ENCODE results near the gene GTF3C4.

- TF ChIP-seq, protein P1, sequence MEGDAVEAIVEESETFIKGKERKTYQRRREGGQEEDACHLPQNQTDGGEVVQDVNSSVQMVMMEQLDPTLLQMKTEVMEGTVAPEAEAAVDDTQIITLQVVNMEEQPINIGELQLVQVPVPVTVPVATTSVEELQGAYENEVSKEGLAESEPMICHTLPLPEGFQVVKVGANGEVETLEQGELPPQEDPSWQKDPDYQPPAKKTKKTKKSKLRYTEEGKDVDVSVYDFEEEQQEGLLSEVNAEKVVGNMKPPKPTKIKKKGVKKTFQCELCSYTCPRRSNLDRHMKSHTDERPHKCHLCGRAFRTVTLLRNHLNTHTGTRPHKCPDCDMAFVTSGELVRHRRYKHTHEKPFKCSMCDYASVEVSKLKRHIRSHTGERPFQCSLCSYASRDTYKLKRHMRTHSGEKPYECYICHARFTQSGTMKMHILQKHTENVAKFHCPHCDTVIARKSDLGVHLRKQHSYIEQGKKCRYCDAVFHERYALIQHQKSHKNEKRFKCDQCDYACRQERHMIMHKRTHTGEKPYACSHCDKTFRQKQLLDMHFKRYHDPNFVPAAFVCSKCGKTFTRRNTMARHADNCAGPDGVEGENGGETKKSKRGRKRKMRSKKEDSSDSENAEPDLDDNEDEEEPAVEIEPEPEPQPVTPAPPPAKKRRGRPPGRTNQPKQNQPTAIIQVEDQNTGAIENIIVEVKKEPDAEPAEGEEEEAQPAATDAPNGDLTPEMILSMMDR (conservative IDR thresholded peaks at IDR 0.05; ENCODE audit: low read depth, low read length) = no peak
- TF ChIP-seq EZH2 (IDR thresholded peaks at IDR 0.05; ENCODE audit: borderline replicate concordance, low read depth, low read length, poor library complexity, severe bottlenecking) = no peak
These were observed 11.3 kb downstream of the GTF3C4 start for GRCh38 chr9:132681561-132681960.

Measured in A673 (cell line).